Mammary epithelial cell (primary cell): ENCODE measurements around the gene PANK1.

Experiments
- CTCF ChIP-seq, 2 donors: IDR thresholded peaks in 1 of 2; conservative IDR thresholded peaks in 1 of 2; 2 replicates each; pipeline ENCODE4 v1.5.1; 2011 to 2012; ENCODE audit warnings: inconsistent platforms in 2 of 2, low read length in 2 of 2, mild to moderate bottlenecking in 2 of 2, control low read depth in 1 of 2, low read depth in 1 of 2; ENCODE audit not compliant: insufficient read depth in 1 of 2; ENCODE audit errors: extremely low read depth in 1 of 2
- EZH2 ChIP-seq: IDR thresholded peaks from 2 replicates; pipeline ENCODE4 v1.6.1; 2012; ENCODE audit warnings: low read length, inconsistent platforms, borderline replicate concordance

GRCh38 chr10:89549510-89549909 is 95.5 kb downstream of the PANK1 start:
- TF ChIP-seq CTCF (conservative IDR thresholded peaks at IDR 0.05 in 1 of 2, IDR thresholded peaks at IDR 0.05 in 1 of 2; ENCODE audit: extremely low read depth in 1 of 2, insufficient read depth in 1 of 2, low read depth in 1 of 2, low read length in 2 of 2) = no peak
- TF ChIP-seq EZH2 = no peak
